CD4-positive, alpha-beta T cell treated with Interleukin-21 for 1 hour (primary cell): ENCODE measurements around the gene UPF3A.
"Not testable (repeated sequence)": the region's sequence is repeated elsewhere in the genome, so short reads cannot be mapped to it uniquely, and the experiment has no call there.

Source experiments
- DNase-seq: peaks from one replicate; pipeline ENCODE4 v3.0.0-alpha.2; 2020

UPF3A gene

DNA sequence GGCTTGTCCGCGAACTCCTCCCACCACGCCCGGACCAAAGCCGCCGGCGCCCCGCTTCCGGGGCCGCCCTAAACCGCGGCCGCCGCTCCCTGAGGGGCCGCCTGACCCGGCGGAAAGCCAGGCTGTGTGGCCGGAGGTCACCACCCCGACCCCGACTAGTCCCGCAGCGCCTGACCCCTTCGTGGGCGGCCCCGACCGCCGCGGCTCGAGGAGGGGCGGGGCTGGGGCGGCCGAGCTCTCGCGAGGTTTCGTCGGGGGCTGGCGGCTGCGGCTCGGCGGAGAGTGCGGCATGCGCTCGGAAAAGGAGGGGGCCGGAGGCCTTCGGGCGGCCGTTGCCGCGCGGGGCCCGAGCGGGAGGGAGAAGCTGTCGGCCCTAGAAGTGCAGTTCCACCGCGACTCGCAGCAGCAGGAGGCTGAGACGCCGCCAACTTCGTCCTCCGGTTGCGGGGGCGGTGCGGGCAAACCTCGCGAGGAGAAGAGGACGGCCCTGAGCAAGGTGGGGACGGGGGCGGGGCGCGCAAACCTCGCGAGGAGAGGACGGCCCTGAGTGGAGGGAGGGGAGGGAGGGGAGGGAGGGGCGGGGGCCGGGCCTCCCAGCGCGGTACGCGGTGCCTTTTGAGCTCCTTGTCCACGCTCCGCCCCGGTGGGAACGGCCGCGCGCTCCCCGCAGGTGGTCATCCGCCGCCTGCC lies at the start of gene UPF3A:
TSS of gene UPF3A (plus strand) at position 251 of the 690 bp plus-strand sequence. CDS start at position 290, 39 bp downstream.
- peak; percentile 88 for DNase-seq

DNA sequence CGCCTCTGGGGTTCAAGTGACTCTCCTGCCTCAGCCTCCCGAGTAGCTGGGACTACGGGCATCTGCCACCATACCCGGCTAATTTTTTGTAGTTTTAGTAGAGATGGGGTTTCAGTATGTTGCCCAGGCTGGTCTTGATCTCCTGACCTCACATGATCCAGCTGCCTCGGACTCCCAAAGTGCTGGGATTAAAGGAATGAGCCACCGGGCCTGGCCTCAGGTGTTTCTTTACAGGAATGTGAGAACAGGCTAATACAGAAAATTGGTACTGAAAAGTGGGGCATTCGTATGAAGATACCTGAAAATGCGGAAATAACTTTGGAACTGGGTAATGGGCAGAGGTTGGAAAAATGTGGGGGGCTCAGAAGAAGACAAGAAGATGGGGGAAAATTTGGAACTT lies 49.5 kb upstream of the UPF3A start:
- DNase-seq: no peak

DNA sequence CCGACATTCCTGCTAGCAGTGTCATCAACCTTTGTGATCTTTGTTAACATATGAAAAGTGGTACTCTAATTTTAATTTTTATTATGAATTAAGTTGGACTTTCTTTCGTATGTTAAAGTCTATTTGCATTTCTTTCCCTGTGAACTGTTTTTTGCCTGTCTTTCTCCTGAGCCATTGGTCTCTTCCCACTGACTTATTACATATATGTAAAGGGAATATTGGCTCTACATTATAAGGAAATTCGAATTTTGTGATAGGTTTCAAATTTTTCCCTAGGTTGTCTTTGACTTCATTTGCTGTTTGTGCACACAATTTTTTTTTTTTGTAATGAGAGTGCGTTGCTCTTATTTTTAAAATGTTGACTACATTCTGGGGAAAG lies 47.1 kb upstream of the UPF3A start:
- no peak for DNase-seq

DNA sequence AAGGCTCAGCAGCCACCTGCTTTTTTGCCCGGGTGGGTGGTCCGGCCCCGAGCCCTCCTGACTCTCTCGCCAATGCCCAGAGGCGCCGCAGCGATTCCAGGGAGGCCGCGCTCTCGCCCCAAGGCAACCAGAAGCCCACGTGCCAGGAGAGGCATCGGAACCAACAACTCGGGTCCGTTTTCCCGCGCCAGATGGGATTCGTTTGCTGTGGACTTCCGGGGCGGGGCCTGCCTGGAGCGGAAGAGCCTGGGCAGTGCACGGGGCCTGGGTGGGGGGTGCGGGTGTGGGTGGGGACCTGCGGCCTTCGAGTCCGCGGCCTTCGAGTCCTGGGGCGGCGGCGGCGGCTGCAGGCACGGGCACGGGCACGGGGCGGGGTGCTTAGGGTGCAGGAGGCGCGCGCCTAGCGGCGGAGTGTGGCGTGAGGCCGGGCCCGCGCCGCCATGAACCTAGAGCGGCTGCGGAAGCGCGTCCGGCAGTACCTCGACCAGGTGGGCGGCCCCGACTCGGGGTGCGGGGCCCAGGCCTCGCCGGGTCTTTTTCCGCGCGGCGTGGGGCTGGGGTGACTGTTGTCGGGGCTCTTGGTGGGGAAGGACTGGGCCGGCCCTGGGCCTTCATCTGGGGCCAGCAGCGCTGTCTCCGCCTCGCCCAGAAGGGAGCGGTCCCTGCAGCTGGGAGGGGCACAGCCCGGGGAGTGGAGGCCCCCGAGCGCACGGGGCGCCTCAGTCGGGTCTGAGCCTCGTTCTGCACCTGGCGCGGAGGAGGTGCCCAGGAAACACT lies 46.6 kb upstream of the UPF3A start, which contains the start of gene CDC16:
TSS of gene CDC16 (plus strand) at position 253 of the 777 bp plus-strand sequence. CDS start at position 441, 188 bp downstream.
- DNase-seq: peak; percentile 80

DNA sequence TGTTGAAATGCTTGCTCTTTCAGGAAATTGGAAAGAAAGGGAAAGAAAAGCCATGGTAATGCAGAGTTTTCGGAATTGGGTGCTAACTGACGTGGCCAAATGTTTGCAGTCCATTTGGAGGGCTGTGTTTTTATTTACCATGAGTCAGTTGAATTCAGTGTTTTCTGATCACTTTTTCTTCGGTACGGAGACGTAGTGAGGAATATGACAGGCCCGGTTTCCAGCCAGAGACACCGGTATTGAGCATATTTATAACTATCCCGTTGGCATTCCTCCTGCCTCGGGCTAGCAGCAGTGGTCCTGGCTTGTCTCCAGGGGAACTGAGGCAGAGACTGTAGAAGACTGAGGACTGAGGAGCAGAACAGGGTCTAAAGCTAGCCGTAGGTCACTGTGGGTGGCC lies 45.7 kb upstream of the UPF3A start:
- DNase-seq: no peak

GRCh38 chr13:114236227-114236626 lies 45.2 kb upstream of the UPF3A start:
- no peak for DNase-seq

GRCh38 chr13:114237415-114238112 lies 43.8 kb upstream of the UPF3A start:
- DNase-seq: no peak

DNA sequence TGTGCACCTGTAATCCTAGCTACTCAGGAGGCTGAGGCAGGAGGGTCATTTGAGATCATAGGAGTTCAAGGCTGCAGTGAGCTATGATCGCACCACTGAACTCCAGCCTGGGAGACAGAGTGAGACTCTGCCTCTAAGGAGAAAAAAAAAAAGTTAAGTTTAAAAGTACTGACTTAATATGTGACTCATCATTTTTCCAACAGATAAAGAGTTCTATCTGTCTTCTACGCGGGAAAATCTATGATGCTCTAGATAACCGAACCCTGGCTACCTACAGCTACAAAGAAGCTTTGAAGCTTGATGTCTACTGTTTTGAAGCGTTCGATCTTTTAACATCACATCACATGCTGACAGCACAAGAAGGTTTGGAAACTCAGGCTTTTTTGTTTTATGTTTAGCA lies 39.5 kb upstream of the UPF3A start:
- no peak for DNase-seq

GRCh38 chr13:114243971-114244370 lies 37.4 kb upstream of the UPF3A start:
- no peak for DNase-seq

GRCh38 chr13:114244637-114245036 lies 36.8 kb upstream of the UPF3A start:
- DNase-seq: no peak

DNA sequence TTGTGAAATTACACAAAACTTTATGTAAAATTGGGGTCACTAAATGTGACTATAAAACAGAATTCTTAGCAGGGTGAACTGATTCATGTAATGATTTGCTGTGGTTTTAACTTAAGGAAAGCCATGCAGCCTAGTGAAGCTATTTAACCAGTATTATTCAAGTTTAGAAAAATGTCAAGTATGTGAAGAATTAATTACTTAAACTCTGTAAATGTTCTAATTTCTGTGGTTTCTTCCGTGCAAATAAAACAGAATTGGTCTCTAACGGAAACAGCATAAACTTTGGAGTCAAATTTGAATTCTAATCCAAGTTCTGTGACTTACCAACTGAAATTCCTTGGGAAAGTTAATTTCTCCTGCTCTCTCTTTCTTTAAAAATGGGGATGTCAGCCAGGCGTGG lies 33.4 kb upstream of the UPF3A start:
- no peak for DNase-seq

DNA sequence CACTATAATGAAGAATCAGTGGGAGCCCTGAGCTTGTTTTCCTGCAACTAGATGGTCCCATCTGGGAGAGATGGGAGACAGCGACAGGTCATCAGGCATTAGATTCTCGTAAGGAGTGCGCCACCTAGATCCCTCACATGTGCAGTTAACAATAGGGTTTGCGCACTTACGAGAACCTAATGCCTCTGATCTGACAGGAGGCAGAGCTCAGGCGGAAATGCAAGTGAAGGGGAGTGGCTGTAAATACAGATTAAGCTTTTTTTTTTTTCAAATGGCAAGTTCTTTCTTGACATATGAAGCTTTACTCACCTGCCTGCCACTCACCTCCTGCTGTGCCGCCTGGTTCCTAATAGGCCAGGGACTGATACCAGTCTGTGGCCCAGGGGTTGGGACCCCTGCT lies 32.3 kb upstream of the UPF3A start:
- DNase-seq: no peak

- not testable (repeated sequence) for DNase-seq
Observed at GRCh38 chr13:114251639-114252440, 29.6 kb upstream of the UPF3A start.

GRCh38 chr13:114256547-114256946 lies 24.9 kb upstream of the UPF3A start:
- no peak for DNase-seq

DNA sequence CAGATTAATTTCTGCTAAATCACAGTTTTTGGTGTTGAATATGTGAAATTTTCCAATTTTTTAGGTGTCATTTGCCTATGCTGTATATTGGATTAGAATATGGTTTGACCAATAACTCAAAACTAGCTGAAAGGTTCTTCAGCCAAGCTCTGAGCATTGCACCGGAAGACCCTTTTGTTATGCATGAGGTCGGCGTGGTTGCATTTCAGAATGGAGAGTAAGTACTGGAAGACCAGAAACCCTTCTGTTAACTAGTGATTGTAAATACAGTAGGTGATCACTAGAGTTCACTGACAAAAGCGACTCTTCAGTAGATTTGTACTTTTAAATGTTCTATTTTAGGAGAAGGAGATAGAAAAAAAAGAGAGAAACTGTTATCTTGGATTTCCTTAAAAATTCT lies 24.4 kb upstream of the UPF3A start:
- DNase-seq: no peak

DNA sequence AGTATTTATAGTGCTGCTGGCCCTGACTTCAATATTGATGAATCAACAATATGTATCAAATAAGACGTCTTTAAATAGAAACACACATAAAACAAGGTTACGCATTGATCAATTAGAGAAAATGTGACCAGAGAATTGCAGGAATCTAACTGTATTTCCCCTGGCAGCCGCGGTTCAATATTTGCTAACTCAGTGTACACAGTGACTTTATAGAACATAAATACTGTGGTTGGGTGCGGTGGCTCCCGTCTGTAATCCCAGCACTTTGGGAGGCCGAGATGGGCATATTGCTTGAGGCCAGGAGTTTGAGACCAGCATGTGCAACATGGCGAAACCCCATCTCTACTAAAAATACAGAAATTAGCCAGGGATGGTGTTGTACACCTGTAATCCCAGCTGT lies 22.8 kb upstream of the UPF3A start:
- DNase-seq: no peak

DNA sequence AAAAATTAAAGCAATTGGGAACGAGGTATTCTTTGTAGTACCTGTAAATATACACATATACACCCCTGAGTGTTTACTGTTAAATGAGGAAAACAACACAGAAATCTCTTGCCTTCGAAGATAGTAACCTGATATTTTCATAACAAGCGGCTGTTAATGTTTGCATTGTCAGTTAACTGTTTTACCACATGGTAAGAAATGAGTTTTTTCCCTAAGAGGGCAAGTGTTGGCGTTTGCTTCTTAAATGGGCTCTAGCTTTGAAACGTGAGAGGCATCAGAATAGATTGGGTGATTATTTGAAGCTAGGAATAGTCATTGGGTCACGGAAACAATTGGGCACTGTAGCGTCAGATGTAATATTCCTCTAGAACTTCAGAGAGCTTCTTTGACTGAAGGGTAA lies 22.0 kb upstream of the UPF3A start:
- DNase-seq: no peak

DNA sequence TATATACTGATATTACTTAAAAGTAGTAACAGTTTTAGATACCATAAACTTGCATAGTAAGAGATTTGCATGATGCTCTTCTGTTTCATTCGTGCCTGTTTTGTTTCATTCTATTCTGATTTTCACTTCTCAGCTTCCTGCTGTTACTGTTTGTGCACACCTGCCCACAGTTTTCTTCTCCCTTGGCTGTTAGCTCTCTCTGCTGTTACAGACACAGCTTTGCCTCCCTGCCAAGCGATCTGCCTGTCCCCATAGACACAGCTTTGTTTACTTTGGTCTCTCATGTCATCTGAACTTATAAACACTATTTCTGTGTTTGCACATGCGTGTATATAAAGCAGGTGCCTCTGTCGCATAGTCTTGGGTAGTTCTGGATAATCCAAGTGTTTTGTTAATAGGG lies 21.4 kb upstream of the UPF3A start:
- no peak for DNase-seq

DNA sequence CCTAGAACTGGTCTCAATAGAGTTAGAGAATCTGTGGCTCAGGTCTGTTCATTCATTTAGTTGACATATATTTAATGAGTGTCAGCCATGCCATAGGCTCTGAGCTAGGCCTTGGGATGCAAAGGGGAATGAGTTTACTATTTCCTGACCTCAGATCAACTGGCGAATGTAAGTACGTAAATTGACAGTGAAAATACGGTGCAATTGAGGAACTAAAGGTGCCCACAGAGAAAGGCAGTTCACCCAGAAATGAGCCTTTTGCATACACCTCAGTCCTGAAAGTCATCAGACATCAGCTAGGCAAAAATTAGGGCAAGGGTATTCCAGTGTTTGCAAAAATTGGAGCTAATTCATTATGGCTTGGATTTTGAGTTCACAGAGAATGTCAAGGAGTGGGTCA lies 20.6 kb upstream of the UPF3A start:
- DNase-seq: no peak

DNA sequence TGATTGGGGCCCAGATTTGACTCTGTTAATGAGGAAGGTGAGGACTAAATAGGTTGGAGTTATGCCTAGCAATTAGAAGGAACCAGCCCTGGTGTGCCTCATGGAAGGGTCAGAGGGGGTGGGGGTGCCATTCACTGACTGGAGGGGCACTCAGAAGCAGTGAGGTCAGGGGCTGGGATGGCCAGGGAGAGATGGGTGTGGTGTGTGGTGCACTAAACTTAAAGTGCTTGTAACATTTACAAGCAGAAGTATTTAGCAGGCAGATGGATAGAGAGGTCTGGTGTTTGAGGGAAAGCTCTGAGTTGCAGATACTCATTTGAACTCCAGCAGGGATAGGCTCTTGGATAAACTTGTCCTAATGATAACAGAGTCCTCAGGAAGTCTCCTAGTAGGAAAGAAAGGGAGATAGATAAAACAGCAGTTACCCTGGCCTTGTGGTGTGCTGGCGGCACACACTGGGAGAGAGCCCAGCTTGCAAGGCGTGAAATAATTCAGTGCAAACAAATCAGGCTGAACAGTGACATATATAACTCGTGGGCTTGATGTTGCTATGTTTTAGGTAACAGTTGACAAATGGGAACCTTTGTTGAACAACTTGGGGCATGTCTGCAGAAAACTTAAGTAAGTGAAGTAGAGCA lies 20.0 kb upstream of the UPF3A start:
- DNase-seq: no peak

GRCh38 chr13:114263578-114263977 lies 17.8 kb upstream of the UPF3A start:
- DNase-seq: peak; percentile 46

DNA sequence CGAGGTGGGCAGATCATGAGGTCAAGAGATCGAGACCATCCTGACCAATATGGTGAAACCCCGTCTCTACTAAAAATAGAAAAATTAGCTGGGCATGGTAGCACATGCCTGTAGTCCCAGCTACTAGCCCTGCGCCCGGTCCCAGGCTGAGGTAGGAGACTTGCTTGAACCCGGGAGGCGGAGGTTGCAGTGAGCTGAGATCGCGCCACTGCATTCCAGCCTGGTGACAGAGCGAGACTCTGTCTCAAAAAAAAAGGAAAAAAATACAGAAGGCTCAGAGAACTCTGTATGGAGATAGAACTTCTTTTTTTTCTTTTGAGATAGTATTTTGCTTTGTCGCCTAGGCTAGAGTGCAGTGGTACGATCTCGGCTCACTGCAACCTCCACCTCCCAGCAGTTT lies 17.1 kb upstream of the UPF3A start:
- not testable (repeated sequence) for DNase-seq
